DMS53 treated with DMSO at 0.1 percent for 48 hours (cell line): ENCODE results near the gene SLX4.
"Not testable (repeated sequence)": the region's sequence is repeated elsewhere in the genome, so short reads cannot be mapped to it uniquely, and the experiment has no call there.

Source experiments
- DNase-seq: peaks from one replicate; lab custom pipeline; 2025; ENCODE audit not compliant: unreplicated experiment; lab: John Stamatoyannopoulos, UW

SLX4 gene

DNA sequence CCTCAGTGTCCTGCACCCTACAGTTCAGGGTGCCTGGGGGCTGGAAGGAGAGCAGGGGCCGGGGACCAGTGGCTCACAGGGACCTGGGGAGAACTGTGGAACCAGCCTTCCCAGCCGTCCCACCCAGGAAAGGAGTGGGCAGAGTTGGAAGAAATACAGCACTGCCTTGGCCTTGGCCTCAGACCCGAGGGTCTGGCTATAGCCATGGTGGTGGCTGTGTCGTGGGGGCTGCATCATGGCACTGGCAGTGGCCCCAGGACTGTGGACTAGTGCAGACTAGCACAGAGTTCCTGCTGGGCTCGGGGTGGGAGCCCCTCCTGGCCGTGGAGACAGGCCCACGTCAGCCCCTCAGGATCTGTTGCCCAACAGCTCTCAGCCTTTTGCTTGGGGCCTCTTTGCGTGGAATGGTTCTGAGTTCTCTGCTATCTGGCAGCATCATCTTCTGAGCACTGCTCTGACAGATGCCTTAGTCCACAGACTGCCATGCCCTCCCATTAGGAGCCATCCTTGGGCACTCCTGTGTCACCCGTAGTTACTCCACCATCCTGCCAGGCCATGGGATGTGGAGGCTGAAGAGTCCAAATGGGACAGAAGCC lies 30.5 kb upstream of the SLX4 start:
- DNase-seq = no peak

DNA sequence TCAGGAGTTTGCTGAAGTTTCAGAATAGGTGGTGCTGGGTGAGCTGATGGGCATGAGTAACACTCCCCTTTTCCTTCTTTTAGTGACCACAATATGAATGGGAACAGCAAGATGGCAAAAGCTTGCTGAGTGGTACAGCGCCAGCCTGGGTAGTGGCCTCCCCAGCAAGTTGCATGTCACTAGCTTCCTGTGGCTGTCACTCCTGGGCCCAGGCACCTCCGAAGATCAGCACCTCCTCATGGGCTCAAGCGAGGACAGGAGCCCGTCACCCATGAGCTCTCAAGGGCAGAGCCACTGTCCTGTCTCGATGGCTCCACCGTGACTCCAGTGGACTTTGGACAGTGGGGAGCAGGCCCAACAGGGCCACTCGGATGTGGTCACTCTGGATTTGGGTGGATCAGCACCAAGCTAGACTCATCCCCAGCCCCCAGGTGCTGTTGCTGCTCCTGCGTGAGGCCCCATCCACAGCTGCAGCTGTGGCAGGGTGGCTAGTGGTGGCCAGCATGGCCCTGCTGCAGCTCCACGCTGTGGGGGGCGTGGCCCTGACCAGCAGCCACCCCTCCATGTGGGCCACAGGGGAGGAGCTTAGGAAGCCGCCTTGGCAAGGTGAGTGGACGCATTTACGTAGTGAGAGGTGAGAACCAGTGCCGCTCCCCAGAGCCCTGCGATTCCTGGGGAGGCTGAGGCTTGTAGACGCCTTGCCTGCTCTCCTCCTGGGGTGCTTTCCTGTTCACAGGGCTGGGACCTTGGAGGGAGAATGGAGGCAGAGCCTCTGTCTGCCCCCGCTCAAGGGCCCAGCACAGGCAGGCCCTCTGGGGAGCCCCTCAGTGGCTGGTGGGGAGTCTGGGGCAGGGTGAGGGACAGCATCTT lies 29.5 kb upstream of the SLX4 start:
- DNase-seq = no peak

DNA sequence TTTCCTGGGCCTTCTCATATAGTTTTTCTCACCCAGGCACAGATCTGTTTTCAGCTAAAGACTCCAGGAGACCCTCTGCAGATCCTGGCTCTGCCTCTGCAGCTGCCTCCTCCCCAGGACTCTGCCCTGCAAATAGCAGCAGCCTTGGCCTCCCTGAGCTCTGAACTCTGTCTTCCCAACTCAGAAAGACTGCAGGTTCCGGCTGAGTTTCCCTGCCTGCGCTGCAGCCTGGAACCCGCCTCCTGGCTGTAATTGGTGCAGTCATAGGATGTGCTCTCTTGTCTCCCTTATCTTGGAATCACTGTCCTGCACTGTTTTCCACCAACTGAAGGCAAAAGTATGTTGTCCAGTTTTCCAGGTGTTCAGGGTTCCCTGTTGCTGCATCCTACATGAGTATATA lies 28.8 kb upstream of the SLX4 start:
- DNase-seq = no peak

- no peak for DNase-seq
Observed at GRCh38 chr16:3638916-3639644, 27.7 kb upstream of the SLX4 start.

GRCh38 chr16:3637371-3637923 lies 26.0 kb upstream of the SLX4 start:
- DNase-seq = no peak

- peak; percentile 34 for DNase-seq
Observed at GRCh38 chr16:3625911-3626732, 14.7 kb upstream of the SLX4 start.

- no peak for DNase-seq
Observed at GRCh38 chr16:3625331-3625730, 13.9 kb upstream of the SLX4 start.

GRCh38 chr16:3623642-3624041 lies 12.2 kb upstream of the SLX4 start:
- no peak for DNase-seq

- peak; percentile 5 for DNase-seq
Observed at GRCh38 chr16:3618769-3619141, 7.3 kb upstream of the SLX4 start.

DNA sequence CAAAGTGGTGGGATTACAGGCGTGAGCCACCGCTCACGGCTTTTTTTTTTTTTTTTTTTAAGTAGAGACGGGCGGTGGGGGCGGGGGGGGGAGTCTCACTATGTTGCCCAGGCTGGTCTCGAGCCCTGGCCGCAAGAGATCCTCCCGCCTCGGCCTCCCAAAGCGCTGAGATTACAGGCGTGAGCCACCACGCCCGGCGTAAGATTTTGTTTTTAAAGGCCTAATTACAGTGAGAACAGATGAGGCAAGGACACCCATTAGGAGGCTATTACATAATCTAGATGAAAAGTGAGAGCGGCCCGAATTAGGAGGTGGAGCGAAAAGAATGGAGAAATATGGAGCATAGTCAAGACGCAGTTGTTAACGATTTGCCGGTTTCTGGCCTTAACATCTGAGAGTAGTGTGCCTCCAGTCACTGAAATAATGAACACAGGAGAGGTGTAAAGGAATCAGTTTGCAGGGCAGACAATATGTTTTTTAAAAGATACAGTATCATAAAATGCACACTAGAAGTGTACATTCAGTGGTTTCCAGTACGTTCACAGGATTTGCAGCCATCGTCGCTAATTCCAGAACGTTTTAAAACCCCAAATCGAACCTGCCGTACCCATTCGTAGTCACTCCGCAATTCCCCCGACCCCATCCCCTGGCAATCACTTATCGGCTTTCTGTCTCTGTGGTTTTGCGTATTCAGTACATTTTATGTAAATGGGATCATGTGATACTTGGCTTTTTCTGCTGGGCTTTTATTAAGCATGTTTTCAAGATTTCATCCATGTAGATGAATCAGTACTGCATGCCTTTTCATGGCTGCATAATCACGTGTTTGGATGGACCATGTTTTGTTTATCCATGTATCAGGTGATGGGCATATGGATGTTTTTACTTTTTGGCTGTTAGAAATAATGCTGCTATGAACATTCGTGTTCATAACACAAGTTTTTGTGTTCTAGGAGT lies 1.4 kb upstream of the SLX4 start:
- no peak for DNase-seq

- DNase-seq = no peak
Observed at GRCh38 chr16:3610698-3611145, 684 bp downstream of the SLX4 start.

DNA sequence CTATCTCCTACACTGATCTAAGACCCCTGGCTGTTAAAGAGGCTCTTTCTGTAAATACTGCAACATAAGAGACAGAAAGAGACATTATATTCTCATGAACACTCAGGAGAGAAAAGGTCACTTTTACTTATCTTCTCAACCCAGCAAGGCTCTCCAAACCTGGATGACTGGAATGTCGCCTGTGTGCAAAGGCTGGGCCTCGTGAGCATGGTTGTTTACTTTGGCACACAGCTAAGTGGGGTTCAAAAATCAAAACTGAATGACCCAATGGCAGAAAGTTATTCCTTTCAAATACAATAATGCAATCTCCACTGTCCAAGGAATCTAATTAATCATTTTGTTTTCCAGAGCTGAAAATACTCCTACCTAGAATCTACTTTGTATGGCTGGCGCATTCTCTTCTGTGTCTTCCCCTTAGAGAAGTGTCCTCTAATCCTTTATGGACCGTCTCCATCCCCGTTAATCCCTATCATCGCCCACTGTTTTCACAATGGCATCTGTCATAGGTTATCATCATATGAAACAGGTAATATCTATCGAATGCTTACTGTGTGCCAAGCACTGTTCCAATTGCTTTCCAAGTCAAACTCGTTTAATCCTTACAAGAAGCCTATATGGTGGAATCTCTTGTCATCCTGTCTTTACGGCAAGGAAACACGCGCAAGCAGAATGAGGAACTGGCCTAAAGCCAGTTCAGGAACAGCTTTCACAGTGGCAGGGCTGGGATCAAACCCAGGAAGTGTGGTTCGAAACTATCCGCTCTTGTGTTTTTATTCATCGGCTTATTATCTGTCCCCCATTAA lies 1.3 kb downstream of the SLX4 start:
- no peak for DNase-seq

- DNase-seq = not testable (repeated sequence)
Observed at GRCh38 chr16:3608976-3609375, 2.4 kb downstream of the SLX4 start.

GRCh38 chr16:3608069-3608468 lies 3.3 kb downstream of the SLX4 start:
- DNase-seq = no peak

GRCh38 chr16:3607634-3608033 lies 3.8 kb downstream of the SLX4 start:
- no peak for DNase-seq

DNA sequence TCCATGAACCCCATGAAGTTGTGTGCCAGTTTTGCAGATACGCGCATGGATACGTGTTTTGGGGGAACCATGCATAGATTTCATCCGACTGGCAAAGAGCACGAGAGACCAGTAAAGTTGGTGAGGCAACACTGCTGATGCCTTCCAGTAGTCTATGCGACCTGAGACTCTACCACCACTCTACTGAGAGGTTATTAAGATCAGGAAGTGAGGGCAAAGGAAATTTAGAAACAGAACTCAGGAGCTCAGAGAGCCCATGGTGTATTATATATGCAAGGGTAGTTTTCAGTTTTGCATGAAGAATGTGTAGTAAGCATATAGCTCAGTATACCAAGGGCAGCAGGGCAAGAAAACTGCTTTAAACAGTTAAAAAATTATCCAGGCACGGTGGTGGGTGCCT lies 4.2 kb downstream of the SLX4 start:
- DNase-seq = no peak

DNA sequence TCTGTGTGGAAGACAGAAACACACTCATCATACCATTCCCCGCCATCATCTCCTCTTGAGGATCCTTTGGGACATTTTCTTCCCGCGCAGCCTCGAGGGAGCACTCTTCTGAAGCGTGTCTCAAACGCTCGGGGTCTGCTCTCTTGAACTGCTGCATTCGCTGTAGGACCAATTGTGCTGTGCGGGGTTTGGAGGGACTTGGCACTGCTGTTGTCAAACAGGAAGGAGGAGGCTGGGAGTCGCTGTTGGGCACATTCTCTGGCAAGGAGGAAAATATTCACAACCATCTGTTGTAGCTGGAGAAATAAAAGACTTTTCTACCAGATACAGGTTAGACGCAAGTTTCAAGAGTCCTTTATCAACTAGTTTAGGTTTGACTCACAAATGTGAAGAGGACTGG lies 5.0 kb downstream of the SLX4 start:
- DNase-seq = no peak

- no peak for DNase-seq
Observed at GRCh38 chr16:3602320-3602653, 9.1 kb downstream of the SLX4 start.
